Smooth muscle cell (in vitro differentiated cells): ENCODE results near the gene CA10. TPM values are rescaled to one million over a fixed set of nuclear protein-coding genes. Genes with fewer than 3 reads are reported as not detected.

Experiments used
- DNase-seq: peaks from one replicate; lab custom pipeline; 2025; ENCODE audit not compliant: unreplicated experiment; lab: John Stamatoyannopoulos, UW
- H2AFZ ChIP-seq: fragments of 200-600 bp; sonication (generic); 2 replicates; pipeline ENCODE4 v1.6.0; 2016; ENCODE audit warnings: antibody characterized with exemption, low read depth, mild to moderate bottlenecking
- H3F3A ChIP-seq: fragments of 200-600 bp; sonication (generic); 2 replicates; pipeline ENCODE4 v1.6.0; 2017; ENCODE audit warnings: antibody characterized with exemption, low read depth
- H3K27ac ChIP-seq: fragments of 200-600 bp; sonication (generic); 2 replicates; pipeline ENCODE4 v1.5.1; 2016; ENCODE audit warnings: low read depth, mild to moderate bottlenecking
- H3K27me3 ChIP-seq: fragments of 200-600 bp; sonication (generic); 2 replicates; pipeline ENCODE4 v1.6.1; 2016; ENCODE audit warnings: low read depth, mild to moderate bottlenecking
- H3K36me3 ChIP-seq: fragments of 200-600 bp; sonication (generic); 2 replicates; pipeline ENCODE4 v1.5.1; 2016; ENCODE audit warnings: low read depth
- H3K4me1 ChIP-seq: fragments of 200-600 bp; sonication (generic); 2 replicates; pipeline ENCODE4 v1.5.1; 2016; ENCODE audit warnings: low read depth
- H3K4me2 ChIP-seq: fragments of 200-600 bp; sonication (generic); 2 replicates; pipeline ENCODE4 v1.6.0; 2016; ENCODE audit warnings: mild to moderate bottlenecking
- H3K4me3 ChIP-seq: fragments of 200-600 bp; sonication (generic); 2 replicates; pipeline ENCODE4 v1.5.1; 2016; ENCODE audit warnings: mild to moderate bottlenecking
- H3K79me2 ChIP-seq: fragments of 200-600 bp; sonication (generic); 2 replicates; pipeline ENCODE4 v1.6.0; 2016; ENCODE audit warnings: low read depth, mild to moderate bottlenecking
- H3K9ac ChIP-seq: fragments of 200-600 bp; sonication (generic); 2 replicates; pipeline ENCODE4 v1.6.0; 2016; ENCODE audit warnings: low read depth
- H3K9me3 ChIP-seq: fragments of 200-600 bp; sonication (generic); replicated peaks from 2 replicates; pipeline ENCODE4 v1.5.1; 2016; ENCODE audit warnings: low read depth
- H4K20me1 ChIP-seq: fragments of 200-600 bp; sonication (generic); 2 replicates; pipeline ENCODE4 v1.6.0; 2016; ENCODE audit warnings: low read depth
- CTCF ChIP-seq: fragments of 200-600 bp; sonication (generic); IDR thresholded peaks from 2 replicates; pipeline ENCODE4 v1.5.1; 2017; ENCODE audit warnings: borderline replicate concordance, mild to moderate bottlenecking, antibody characterized with exemption; ENCODE audit not compliant: insufficient read depth, poor library complexity, severe bottlenecking
- WGBS: methylation state at CpG from one replicate; pipeline ENCODE4 v1.1.7; 2016; ENCODE audit warnings: low lambda C conversion rate; 5-methylcytosine and 5-hydroxymethylcytosine counted together
- polyA plus RNA-seq: library from polyadenylated mRNA; unstranded; fragments of >200 nt; fragmentation: Nextera tagmentation; extraction: Ambion mirVana; gene quantifications from 2 replicates; pipeline ENCODE4 v1.2.1, GENCODE V29; 2016
- total RNA-seq: library from RNA; depleted of rRNA; stranded (reverse); fragments of >200 nt; gene quantifications from 2 replicates; pipeline ENCODE4 v1.2.3, GENCODE V29; 2014

The CA10 gene
- total and polyA plus RNA-seq, 2 experiments from 2014 or later = 0.54 TPM; not detected in 1

DNA sequence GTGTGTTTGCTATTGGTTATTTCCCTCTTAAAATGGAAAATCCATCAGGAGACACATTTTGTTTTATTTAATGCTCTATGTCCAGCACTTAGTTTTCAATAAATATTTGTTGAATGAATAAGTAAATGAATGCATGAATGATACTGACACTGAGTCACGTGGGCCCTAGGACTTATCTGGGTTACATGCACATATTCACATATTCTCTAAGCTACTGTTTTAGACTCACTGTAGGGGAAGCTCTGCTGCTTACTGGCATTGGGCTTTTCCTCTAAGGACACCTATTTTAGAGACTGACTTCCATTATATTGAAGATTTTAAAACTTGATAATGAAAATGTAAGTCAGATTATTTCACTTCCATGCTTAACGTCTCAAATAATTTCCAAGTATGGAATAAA, 571.0 kb downstream of the CA10 start:
- no peak for TF ChIP-seq CTCF
- Histone ChIP-seq H3K79me2 (no peaks in the 10 kb centered on the region), H3K4me3 (no peak overlapping the region), H3K9ac (no peak overlapping the region), H3K4me1 (no peaks in the 10 kb centered on the region), H4K20me1 (no peaks in the 10 kb centered on the region), H3K4me2 (no peak overlapping the region), H3K9me3 (peaks cover 4% of the 10 kb centered on the region), H3K27me3 (no peaks in the 10 kb centered on the region), H3F3A (no peaks in the 10 kb centered on the region), H3K27ac (no peak overlapping the region), H3K36me3 (no peaks in the 10 kb centered on the region), H2AFZ (no peak overlapping the region)
- 81% methylated on average over 2 of the region's 2 CpGs for WGBS
- DNase-seq = no peak

GRCh38 chr17:51585514-51586104, 572.9 kb downstream of the CA10 start:
- DNase-seq = no peak
- no peaks in the 10 kb centered on the region for H3K27me3 ChIP-seq
- H2AFZ ChIP-seq = no peak overlapping the region
- H3K4me1 ChIP-seq = no peaks in the 10 kb centered on the region
- no peaks in the 10 kb centered on the region for H3K36me3 ChIP-seq
- 42% methylated on average over 4 of the region's 4 CpGs for WGBS
- no peak overlapping the region for H3K27ac ChIP-seq
- H4K20me1 ChIP-seq = no peaks in the 10 kb centered on the region
- H3K4me3 ChIP-seq = no peak overlapping the region
- no peak overlapping the region for H3K4me2 ChIP-seq
- no peaks in the 10 kb centered on the region for H3K79me2 ChIP-seq
- peak; percentile 21 for TF ChIP-seq CTCF
- H3K9me3 ChIP-seq = peaks cover 4% of the 10 kb centered on the region
- H3F3A ChIP-seq = no peaks in the 10 kb centered on the region
- no peak overlapping the region for H3K9ac ChIP-seq

DNA sequence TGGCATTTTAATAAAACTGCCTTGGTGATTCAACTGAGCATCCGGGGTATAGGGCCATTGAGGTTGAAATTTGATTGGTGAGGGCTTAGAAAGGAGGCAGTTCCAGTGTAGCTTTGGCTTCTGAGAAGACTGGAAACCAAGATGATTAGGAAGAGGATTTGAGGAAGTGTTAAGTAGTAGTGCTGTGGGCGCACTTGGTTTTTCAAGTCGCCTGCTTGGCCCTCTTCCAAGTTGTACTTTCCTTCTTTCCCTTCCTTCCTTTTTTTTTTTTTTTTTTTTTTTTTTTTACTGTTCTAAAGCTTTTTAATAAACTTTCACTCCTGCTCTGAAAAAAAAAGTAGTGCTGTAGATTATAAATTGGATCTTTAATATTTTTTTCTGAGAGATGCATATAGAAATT, 577.6 kb downstream of the CA10 start:
- no peak overlapping the region for H2AFZ ChIP-seq
- WGBS = 97% methylated on average over 3 of the region's 3 CpGs
- no peaks in the 10 kb centered on the region for H3K4me1 ChIP-seq
- H3F3A ChIP-seq = no peaks in the 10 kb centered on the region
- no peak for TF ChIP-seq CTCF
- no peak for DNase-seq
- H3K27ac ChIP-seq = no peak overlapping the region
- H3K36me3 ChIP-seq = no peaks in the 10 kb centered on the region
- no peak overlapping the region for H3K9ac ChIP-seq
- H3K27me3 ChIP-seq = no peaks in the 10 kb centered on the region
- no peaks in the 10 kb centered on the region for H3K79me2 ChIP-seq
- no peak overlapping the region for H3K4me3 ChIP-seq
- no peaks in the 10 kb centered on the region for H4K20me1 ChIP-seq
- H3K4me2 ChIP-seq = no peak overlapping the region
- no peaks in the 10 kb centered on the region for H3K9me3 ChIP-seq
